HG03571 (cell line): ENCODE data around the gene UBE3C.
A peak's percentile ranks its signal among the peaks of the same experiment; 100 is the strongest.

ENCODE experiments used
- ATAC-seq: cut with Tn5 transposase; IDR thresholded peaks from one replicate; pipeline ENCODE4 v1.9.1; 2021; ENCODE audit not compliant: unreplicated experiment

Gene UBE3C

DNA sequence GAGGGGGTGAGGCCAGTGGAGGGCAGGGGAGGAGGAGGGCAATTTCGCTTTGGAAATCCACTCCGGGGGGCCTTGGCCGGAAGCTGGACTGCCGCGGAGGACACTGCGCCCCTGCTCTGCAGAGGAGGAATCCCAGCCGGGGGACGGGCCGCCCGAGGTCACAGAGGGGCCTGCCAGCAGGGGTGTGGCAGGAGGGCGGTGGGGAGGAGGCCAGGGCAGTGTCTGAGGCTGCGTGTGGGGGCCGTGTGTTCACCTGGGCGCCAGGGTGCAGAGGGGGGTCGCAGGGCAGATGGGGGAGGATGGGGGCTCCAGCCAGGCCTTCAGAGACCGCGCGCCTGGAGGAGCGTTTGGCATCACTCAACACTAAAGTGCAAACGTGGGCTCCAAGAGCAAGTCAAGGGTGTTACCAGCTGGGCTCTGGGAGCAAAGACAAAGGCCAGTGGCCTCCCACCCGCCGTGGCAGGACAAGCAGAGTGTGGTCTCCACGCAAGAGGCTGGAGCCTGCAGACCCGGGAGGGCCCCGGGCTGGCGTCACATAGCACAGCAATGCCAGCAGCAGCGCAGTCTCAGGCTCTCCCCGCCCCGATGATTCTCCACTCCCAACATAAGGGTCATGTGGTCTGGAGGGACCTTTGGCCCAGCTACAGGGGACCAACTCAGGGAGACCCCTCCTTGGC lies 152.8 kb downstream of the UBE3C start:
- no peak for ATAC-seq

DNA sequence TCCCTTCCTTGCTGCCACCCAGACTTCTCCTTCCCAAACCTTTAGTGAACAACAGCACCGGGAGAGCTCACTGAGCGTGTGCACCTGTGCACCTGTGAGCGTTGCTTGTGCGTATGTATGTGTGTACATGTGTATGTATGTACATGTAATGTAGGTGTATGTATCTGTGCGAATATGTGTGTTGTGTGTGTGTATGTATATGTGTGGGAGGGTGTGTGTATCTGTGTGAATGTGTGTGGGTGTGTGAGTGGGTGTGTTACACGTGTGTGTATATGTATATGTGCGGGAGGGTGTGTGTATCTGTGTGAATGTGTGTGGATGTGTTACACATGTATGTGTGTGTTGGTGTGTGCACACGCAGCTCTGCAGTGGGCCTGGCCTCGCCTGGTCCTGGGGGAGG lies 153.5 kb downstream of the UBE3C start:
- ATAC-seq, result no peak

DNA sequence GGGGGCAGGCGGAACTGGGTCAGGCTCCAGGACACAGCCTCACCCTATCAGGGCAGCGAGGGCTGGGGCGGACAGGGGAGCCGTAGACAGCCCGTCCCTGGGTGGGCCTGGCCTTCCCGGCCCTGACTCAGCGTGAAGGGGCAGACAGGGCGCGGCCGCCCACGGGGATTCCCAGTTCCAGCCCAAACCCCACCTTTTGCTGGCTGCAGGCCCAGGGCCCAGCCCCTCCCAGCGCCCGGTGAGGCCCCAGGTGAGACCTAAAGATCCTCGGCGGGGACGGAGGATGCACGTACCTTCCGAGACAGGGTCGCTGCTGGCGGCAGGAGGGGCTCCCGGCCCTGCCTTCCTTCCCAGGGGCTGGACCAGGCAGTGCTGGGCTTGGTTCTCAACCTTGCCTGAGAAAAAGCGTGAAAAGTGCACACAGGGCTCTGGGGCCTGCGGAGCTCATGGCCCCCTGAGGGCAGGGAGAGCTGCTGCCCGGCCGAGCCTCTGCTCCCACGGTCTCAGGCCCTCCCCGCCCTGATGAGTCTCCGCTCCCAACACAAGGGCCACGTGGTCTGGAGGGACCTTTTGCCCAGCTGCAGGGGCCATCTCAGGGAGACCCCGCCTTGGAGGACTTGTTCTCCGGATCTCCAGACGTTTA lies 154.2 kb downstream of the UBE3C start:
- no peak for ATAC-seq

DNA sequence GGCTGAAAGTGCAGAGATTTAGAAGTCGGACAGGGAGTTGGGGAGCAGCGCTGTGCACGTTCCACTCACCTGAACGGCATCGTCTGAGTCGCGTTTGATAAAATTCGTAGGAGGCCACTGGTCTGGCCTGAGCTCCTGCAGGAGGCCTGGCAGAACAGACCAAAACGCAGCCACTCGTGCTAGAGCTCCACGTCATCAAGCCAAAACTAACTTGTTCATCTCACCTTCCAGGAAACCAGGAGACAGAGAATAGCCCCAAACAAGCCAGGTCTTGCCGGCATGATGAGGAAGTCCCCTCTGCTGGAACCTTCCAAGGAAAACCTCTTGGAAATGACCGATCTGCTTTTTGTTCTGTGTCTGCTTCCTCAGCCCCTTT lies 154.7 kb downstream of the UBE3C start:
- ATAC-seq, result no peak

DNA sequence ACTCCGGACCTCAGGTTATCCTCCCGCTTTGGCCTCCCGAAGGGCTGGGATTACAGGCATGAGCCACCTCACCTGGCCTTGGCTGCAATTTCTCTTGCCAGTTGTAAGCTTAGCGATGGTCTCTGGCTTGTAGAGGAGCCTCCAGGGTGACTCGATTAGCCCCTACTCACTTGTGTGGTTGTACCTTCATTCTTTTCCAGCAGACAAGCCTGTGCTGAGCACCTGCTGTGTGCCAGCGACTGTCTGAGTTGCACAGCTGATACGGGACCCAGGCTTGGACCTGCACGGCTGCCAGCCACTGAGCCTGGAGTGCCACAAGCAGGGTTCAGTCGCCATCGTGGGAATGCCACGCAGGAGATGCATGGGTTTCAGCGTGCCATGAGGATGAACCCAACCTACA lies 156.0 kb downstream of the UBE3C start:
- ATAC-seq, result no peak

DNA sequence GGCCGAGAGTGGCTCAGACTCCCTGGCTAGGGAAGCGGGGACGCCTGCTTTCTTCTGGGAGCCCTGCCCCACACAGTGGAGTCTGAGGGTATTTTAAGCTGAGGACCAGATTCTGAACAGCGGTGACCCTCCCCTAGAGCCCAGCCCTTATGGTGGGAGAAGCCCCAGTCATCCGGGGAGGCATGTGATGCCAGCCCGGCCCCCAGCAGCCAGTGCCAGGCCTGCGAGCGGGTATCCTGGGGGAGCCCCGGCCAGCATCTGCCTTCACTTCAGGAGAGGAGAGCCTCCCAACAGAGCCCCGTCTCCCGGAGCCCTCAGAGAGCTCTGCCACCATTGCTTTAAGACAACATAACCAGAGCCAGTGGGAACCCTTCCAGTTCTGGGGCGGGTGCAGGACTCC lies 156.6 kb downstream of the UBE3C start:
- ATAC-seq, result no peak

DNA sequence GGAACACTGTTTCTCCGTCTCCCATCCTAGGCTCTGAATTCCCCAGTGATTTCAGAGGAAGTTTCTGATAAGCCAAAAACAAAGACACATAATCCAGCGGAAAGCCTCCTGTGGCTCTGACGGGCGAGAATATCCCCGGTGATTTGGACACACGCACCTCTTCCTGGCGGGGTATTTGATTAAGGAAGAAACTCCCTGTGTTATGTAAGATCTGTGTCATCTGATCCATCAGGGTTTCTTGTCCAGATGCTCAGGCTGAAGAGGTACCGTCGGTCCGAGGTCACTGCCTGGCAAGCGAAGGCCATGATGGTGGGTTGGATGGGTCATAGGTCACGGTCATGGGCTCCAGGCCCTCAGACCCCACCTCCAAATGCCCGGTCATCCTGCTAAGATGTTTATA lies 158.5 kb downstream of the UBE3C start:
- ATAC-seq, result no peak

DNA sequence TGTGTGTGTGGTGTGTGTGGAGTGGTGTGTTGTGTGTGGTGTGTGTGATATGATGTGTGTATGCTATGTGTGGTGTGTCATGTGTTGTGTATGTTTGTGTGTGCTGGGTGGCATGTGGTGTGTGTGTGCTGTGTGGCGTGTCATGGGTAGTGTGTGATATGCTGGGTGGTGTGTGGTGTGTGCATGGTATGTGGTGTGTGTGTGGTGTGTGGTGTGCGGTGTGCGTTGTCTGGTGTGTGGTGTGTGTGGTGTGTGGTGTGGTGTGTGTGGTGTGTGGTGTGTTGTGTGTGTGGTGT lies 160.5 kb downstream of the UBE3C start:
- no peak for ATAC-seq

DNA sequence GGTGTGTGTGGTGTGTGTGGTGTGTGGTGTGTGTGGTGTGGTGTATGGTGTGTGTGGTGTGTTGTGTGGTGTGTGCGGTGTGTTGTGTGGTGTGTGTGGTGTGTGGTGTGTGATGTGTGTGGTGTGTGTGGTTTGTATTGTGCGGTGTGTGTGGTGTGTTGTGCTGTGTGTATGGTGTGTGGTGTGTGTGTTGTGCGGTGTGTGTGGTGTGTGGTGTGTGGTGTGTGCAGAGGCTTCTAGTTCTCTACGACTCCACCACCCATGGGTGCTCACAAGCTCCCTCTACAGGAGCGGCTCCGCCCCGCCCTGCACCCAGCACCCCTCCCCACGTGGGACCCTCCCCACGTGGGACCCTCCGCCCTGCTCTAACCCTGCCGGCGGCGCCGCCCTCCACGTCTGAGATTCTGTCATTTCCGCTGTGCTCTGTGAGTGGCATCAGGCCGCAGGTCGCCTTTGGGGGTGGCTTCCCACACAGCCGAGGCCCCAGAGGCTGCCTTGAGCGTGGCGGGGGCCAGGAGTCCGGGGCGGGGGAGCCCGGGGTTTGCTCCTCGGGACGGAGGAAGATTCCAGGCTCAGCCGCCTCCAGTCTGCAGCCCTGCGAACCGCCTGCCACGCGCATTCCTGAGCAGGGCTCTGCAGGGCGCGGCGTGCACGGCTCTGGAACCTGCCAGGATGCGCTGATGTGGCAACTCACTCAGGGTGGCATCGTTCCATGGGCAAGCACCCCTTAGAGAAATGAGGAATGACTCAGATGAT lies 161.1 kb downstream of the UBE3C start:
- no peak for ATAC-seq

DNA sequence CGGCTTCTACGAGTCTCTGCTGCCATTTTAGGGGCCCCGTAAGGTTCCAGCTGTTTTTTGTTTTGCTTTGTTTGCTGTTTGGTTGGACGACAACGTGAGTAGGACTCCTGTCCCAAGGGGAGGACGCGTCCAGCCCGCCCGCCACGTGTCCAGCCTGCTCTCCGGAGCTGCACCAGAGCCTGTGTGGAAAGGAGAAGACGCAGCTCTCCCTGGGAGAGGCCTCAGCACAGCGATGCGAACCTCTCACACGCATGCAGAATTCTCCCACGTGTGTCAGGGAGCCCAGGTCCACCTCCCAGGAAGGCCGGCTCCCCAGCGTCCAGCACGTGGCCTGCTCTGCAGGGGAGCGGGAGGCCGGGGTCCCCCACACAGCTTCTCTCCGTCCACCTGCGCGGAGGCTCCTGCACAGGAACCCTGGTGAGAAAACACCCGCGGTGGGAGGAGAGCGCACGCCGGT lies 161.7 kb downstream of the UBE3C start:
- no peak for ATAC-seq

DNA sequence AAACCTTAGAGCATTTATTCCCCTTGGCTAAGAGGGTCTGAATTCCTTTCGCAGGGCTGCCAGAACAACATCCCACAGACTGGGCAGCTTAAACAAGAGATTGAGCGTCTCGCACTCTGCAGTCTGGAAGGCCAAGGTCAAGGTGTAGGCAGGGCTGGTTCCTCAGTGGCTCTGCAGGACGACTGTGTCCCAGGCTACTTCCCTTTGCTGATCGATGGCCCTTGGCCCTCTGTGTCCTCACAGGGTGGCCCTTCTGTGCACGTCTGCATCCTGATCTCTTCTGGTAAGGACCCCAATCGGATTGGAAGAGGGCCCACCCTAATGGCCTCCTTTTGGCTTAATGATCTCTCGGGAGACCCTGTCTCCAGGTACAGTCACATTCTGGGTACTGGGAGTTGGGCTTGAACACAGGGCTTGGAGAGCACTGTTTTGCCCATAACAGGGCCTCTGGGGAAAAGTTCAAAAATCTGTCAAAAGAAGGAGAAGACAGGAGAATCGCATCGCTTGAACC lies 162.9 kb downstream of the UBE3C start:
- no peak for ATAC-seq

DNA sequence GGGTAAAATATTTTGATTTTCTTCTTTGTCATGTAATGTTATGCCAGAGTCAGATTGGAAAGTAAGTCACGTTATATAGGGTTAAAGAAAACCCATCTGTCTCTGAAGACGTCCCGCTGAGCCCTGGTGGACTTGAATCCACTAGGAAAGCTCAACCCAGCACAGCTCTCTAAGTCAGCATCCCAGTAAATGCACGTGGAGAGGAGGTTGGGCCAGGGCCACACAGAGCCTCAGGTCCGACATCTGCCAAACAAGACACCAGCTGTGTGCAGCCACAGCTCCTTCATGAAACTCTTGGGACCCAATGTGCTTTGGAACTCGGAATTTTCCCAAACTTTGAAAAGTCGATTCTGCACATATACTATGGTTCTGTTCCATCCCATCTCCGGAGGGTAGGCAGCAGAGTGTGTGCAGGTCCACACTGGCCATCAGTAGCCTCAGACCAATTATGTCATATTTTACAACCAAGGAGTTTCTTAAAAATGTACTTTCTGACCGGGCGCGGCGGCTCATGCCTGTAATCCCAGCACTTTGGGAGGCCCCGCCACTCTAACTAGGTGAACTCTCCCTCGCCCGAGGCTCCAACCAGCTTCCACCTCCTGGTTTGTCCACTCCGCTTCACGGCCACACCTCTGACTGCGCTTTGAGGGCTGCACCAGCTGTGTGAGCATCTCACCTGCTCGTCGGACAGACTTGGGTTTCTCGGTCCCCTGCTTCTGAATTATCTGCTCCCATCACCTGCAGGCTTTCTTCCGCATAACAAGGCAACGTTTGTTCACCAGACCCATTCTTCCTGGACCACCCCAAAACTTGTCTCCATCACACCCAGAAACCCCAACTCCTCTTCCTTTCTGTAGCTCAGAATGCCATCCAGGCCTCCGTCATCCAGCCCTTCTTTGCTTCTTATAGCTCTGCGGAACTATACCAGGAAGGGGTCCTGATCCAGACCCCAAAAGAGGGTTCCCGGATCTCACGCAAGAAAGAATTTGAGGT lies 168.4 kb downstream of the UBE3C start:
- ATAC-seq, result no peak

DNA sequence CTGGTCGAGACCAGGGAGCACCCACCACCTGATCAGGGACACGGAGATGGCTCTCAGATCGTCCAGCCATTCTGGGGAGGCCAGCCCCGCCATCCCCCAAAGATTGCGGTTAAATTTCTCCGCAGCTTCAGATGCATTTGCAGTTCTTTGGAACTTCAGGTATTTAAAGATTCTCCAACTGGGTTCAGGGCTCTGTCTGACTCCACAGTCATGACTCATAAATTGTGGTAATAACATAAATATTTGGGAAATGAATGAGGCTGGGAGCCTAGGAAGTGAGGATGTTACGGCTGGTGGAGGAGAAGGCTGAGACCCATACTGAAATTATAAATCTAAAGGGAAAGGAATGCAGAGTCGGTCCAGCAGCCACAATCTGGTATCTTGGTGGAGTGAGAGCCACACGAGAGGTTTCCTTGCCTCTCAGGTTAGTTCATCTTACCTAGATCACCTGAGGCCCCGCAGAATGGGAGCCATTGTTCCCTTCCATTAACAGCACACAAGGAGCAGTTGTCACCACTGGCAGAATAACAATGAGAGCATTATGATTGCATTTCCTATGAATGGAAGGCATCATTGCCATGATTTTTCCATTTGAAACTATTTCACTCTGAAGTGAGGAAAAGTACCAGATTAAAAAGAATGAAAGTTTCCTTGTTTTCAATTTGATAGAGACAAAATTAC lies 171.4 kb downstream of the UBE3C start:
- no peak for ATAC-seq

DNA sequence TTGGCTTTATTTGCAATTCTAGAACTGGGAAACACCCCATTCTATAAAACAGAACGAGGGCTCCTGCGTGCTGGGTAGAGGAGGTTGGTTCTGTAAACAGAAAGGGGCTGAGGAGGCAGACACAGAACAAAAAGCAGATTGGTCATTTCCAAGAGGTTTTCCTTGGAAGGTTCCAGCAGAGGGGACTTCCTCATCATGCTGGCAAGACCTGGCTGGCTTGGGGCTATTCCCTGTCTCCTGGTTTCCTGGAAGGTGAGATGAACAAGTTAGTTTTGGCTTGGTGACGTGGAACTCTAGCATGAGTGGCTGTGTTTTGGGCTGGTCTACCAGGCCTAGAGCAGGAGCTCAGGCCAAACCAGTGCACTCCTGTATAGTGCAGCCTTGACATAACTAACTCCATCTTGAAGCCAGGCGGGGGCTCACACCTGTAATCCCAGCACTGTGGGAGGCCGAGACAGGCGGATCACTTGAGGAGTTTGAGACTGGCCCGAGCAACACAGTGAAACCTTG lies 172.0 kb downstream of the UBE3C start:
- no peak for ATAC-seq

DNA sequence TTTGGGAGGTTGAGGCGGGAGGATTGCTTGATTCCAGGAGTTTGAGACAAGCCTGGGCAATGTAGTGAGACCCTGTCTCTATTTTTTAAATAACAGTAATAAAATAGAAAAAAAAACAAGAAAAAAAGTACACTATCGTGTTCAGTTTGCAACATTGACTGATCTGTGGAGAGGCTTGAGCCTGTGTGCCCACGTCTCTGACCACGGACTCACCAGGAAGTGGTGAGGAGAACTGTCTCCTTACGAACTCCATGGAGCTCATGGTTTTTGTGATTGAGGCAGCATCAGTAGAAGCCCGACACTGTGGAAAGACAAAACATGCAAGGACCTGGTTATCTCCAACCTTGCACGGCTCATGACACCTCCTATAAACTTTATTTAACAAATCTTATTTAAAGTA lies 174.2 kb downstream of the UBE3C start:
- ATAC-seq, result no peak

DNA sequence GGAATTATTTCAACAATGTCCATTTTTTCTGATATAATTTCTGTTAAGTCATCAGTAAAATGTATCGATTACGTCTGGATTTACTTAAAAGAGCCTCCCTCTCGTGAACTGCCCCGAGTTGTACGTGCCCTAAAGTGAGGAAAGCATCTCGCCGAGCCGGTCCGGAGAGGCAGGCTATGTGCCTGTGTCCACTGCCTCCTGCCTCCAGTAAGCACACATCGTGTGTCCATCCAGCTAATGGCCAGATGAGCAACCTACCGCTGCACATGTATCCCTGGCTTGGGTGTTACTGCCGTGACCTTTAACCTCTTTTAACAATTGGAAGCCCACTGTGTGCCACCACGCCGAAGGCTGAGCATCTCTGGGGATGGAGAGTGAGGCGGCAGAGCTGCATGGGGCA lies 174.9 kb downstream of the UBE3C start:
- ATAC-seq, result no peak

DNA sequence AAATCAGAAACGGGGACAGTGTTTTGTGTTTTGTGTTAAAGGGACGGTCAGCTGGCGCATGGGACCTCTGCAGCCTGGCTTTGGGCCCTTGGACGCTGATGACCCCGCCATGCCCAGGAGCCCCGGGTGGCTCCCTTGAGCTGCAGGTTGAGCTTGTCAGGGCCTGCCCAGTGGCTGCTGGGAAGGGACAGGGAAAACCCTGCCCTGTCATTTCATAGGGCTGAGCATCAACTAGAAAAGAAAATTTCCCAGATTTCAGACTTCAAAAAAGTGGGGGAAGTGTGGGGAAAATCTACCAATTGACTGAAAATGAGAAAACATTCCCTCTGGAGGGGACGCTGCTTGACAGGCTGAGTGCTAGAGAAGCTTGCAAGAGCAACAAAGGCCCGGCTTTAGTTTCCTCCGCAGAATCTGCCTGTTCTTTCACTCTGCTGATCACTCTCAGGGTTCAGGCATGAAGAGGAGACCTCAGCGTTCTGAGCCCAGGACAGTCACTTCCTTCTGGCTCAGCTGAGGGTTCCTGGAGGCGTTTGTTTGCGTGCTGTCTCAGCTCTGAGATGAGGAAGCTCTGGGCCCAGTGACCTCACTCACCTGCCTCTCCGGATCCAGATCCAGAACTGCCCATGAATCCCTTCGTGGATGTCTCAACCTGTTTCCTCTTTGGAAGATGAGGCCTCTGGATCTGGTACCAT lies 179.4 kb downstream of the UBE3C start:
- peak; percentile 81 for ATAC-seq
